Activated T-cell treated with anti-CD3 and anti-CD28 coated beads for 48 hours (primary cell): ENCODE results near the gene MAP4.
"Not testable (repeated sequence)": the region's sequence is repeated elsewhere in the genome, so short reads cannot be mapped to it uniquely, and the experiment has no call there.

ENCODE experiments used
- DNase-seq: peaks from one replicate; pipeline ENCODE4 v3.0.0-alpha.2; 2020; ENCODE audit warnings: low read depth

Gene MAP4

DNA sequence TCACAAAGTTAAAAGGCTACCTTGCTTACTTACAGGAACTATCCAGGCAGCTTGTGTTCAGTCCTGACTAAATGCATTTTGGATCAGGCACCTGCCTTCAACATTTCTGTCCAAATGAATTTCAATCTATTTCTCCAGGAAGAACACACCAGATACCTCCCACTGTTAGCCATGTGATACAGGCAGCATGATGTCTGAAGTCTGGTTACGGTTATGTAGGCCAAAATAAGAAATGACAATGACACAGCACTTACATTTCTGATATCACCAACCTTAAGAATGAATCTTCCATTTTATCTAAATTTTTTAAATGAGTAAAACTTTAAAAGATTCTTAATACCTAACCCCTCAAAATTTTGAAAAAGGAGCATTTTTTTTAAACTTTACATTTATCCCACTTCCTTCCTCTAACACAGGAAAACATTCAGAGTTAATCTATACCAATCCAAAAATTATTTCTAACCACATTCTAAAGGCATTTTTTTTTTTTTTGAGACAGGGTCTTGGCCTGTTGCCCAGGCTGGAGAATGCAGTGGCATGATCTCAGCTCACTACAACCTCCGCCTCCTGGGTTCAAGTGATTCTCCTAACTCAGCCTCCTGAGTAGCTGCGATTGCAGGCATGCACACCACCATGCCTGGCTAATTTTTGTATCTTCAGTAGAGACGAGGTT is at the start of gene MAP4:
MAP4 (minus strand) TSS at position 116 of the 673 bp plus-strand sequence. CDS start 17,556 bp downstream, outside the sequence.
- DNase-seq = no peak

- DNase-seq = no peak
Measured at GRCh38 chr3:48065035-48065434, 48.8 kb upstream of the MAP4 start.

DNA sequence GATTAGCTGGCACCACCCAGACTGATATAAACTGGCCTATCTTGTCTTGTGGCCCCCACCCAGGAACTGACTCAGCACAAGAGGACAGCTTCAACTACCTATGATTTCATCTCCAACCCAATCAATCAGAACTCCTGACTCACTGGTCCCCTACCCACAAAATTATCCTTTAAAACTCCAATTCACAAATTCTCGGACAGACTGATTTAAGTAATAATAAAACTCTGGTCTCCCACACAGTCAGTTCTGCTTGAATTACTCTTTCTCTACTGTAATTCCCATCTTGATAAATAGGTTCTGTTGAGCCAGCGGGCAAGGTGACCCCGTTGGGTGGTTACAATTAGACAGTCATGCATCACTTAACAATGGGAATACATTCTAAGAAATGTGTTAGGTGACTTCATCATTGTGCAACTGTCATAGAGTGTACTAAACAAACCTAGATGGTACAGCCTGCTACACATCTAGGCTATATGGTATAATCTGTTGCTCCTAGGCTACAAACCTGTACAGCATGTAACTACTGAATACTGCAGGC is 48.1 kb upstream of the MAP4 start:
- no peak for DNase-seq

GRCh38 chr3:48061586-48061985 is 45.4 kb upstream of the MAP4 start:
- DNase-seq = not testable (repeated sequence)

- no peak for DNase-seq
Measured at GRCh38 chr3:48058091-48058490, 41.9 kb upstream of the MAP4 start.

DNA sequence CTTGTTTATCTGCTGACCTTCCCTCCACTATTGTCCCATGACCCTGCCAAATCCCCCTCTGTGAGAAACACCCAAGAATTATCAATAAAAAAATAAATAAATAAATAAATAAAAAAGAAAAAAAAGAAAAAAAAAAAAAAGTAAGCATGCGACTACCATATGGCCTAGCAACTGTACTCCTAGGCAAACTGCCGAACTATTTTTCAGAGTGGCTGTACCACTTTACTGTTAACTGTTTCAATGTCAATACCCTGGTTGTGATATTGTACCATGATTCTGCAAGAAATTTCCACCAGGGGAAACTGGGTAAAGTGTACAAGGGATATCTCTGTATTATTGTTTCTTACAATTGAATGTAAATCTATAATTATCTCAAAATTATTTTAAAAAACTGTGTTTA is 41.3 kb upstream of the MAP4 start:
- DNase-seq = no peak

- DNase-seq = no peak
Measured at GRCh38 chr3:48047841-48048464, 31.7 kb upstream of the MAP4 start.

- no peak for DNase-seq
Measured at GRCh38 chr3:48042071-48042760, 26.0 kb upstream of the MAP4 start.

DNA sequence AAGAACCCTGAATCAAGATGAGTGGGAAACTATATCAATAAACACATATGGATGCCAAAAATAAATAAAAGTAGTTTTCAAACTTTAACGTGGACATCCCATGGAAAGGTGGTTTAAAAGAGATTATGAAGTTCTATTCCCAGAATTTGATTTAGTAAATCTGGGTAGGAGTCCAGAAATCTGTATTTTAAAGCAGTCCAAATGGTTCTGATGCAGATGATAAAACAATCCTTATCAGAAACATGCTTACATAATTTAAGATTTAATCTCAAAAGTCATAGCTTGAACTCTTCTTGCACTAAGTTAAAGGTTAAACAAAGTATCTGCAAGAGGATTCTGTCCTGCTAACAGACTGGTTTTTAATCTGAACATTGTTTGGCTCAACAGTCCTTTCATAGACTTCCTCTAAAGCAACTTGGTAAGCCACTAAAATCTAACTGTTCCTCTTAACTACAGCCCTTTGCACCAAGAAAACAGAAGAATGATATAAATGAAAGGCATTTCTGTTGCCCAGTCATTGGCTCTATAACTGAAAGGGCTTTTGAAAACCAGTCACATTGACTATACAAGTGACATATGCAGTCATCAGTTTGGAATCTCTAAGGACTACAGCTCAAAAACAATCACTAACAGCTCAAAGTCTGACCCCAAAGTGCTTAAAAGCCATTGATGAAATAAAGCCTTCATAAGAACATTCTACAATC is 23.4 kb upstream of the MAP4 start:
- DNase-seq = no peak

GRCh38 chr3:48038971-48039481 is 22.8 kb upstream of the MAP4 start:
- DNase-seq = no peak

- DNase-seq = no peak
Measured at GRCh38 chr3:48034000-48034516, 17.8 kb upstream of the MAP4 start.

DNA sequence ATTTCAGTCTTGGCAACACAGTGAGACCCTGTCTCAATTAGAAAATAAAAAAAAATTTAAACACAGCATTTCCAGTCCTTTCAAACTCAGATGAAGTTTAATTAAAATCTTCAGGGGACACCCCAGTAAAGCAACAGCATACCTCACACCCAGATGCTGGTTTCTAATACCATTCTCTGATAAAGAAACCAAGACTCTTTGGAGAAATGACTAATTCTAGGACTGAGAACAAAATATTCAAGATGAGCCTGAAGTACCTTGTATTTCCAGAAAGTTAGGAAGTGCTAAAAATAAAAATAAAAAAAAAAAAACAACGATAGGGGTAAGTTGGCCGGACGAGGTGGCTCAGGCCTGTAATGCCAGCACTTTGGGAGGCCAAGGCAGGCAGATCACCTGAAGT is 14.0 kb upstream of the MAP4 start:
- DNase-seq = no peak

DNA sequence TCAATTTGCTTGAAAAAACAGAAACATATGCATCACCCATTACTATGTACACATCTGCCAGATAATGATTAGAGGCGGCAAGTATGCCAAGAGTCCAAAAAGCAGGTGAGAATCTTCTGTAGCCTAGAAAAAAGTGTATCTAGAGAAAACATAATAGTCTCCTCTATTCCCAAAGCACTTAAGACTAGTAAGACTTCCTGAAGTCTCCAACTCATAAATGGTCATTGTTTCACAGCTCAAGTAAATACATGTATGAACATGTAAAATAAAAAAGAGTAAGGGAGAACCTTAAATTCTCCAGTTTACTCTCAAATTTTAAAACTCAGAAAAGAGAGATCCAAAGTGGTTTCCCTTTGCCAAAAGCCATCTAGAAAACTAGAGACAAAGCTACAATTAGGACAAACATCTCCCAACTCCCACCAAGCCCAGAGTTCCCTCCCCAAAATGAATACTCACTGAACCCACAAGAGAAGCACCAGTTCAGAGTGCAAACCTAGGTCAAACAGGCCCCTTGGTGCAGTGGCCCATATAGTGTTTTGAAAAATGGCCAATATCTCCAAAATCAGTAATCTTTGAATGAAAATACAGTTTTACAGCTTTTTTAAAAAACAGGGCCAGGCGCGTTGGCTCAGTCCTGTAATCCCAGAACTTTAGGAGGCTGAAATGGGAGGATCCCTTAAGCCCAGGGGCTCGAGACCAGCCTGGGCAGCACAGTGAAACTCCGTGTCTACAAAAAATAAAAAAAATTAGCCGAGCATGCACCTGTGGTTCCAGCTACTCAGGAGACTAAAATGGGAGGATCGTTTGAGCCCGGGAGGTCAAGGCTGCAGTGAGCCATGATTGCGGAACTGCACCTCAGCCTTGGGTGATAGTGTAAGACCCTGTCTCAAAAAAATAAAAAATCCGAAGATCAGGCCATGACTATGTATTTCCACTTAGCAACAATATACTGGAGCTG is 11.0 kb upstream of the MAP4 start:
- DNase-seq = no peak

- DNase-seq = no peak
Measured at GRCh38 chr3:48026098-48026497, 9.9 kb upstream of the MAP4 start.

- DNase-seq = no peak
Measured at GRCh38 chr3:48024401-48024800, 8.2 kb upstream of the MAP4 start.

DNA sequence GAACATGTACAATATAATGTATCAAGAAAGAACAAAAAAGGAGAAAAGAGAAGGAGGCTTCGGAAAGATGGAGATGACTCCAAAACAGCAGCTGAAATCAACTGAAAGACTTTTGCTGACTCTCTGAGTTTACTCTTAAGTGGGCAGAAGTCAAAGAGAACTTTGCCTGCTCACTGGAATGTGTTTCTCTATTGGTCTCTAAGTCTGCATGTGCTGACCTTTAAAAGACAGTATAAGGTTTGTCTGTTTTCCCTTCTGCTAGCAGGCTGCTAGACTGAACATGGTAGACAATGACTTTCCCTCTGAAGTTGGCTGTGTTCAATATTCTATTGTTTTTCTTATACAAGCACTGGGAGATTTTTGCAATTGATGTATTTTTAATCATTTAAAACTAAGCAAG is 7.2 kb upstream of the MAP4 start:
- DNase-seq = no peak

GRCh38 chr3:48022178-48022577 is 6.0 kb upstream of the MAP4 start:
- DNase-seq = no peak

DNA sequence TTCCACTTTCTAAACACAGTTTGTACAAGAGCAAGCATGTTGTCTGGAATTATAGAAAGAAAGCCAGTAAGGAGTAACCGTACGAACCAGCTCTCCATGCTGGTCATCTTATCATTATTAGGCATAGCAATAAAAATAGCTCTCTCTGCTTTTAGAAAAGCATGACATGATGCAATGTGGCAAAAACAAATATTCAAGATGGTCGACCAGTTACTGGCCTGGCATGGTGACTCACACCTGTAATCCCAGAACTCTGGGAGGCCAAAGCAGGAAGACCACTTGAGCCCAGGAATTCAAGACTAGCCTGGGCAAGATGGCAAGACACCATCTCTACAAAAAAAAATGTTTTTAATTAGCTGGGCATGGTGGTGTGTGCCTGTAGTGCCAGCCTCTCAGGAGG is 2.6 kb upstream of the MAP4 start:
- DNase-seq = no peak

- DNase-seq = no peak
Measured at GRCh38 chr3:48015431-48016180, 610 bp downstream of the MAP4 start.

GRCh38 chr3:48014358-48014757 is 1.9 kb downstream of the MAP4 start:
- DNase-seq = no peak
